IPS DF 19.7 (cell line): ENCODE measurements around the gene EED.
"Not testable (repeated sequence)": the region's sequence is repeated elsewhere in the genome, so short reads cannot be mapped to it uniquely, and the experiment has no call there.

Experiments used
- DNase-seq: peaks from one replicate; pipeline ENCODE4 v3.0.0-alpha.2; 2013; ENCODE audit warnings: low read depth, low spot score

Gene EED

DNA sequence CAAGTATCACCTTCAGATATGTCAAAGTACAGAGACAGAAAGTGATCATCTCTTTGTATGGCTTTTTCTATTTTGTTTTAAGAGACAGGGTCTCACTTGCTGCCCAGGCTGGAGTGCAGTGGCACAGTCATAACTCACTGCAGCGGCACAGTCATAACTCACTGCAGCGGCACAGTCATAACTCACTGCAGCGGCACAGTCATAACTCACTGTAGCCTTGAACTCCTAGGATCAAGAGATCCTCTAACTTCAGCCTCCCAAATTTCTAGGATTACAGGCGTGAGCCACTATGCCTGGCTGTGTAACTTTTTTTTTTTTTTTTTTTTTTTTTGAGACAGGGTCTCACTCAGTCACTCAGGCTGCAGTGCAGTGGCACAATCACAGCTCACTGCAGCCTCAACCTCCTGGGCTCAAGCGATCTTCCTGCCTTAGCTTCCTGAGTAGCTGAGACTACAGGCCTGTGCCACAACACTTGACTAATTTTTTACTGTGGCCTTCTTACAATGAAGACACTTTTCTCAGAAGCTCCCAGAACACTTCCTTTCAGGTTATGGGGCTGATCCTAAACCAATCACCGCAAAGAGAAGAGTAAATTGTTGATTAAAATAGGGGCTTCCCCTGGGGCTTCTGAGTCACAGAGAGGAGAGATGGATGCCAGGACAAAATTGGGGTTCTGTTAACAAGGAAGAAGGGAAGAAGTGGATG lies 48.5 kb downstream of the EED start:
- no peak for DNase-seq

DNA sequence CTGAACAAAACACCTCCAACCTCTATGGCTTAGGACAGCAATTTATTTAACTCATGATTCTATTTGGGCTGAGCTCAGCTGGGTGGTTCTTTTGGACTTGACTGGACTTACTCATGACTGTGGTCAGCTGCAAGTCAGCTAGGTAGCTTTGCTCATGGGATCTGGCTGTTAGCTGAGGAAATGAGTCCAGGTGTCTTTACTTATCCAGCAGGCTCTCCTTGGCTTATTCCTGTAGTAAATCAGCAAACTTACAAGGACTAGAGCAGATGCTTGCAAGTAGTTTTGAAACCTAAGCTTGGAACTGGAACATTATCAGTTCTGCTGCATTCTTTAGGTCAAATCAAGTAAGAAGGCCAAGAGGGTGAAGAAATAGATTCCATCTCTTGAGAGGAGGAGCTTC lies 49.5 kb downstream of the EED start:
- no peak for DNase-seq

DNA sequence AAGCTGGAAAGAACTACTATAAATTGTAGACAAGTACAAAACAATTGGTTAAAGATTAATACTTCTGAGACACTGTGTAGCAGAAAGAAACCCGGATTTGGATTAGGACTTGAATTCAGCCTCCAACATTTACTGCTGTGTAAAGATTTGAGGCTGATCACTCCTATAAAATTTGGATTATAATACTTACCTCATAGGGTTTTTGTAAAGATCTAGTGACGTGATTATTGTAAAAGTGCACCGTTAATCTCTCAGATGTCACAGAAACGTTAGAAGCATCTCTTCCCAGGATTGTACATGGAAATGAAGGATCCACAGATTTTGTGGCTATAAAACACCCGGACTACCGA lies 57.2 kb downstream of the EED start:
- DNase-seq: no peak

DNA sequence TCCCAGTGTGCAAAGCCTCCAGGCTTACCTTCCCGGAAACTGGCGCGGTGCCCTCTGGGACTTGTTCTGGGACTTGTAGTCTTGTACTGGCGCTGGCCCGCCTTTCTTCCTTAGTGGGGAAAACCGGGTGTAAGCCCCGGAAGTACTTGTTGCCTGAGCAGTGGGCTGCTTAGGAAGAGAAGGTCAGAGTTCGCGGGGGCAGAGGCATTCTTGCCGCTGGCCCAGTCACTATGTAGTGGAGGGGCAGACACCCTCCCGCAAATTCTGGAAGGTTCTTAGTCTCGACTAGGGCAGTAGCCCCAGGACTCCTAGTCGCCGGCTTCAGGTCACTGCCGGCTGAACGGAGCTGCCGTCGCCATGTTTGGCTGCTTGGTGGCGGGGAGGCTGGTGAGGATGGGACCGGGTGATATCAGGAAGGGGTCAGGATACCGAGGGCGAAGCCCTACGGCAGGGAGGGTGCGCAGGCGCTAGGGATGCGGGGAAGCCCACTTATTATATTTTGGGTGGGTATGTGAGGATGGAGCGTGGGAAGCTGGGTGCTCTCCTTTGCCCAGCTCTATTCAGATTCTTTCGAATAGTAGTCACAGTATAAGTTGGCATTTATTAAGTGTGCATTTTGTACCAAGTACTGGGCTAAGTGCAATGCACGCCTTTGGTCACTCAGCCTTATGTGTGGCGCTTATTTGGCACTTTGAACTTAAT lies 57.7 kb downstream of the EED start, which contains the start of gene HIKESHI:
HIKESHI (plus strand) TSS at position 149 of the 702 bp plus-strand sequence; CDS start at position 358, 209 bp downstream.
- DNase-seq: peak; percentile 87

DNA sequence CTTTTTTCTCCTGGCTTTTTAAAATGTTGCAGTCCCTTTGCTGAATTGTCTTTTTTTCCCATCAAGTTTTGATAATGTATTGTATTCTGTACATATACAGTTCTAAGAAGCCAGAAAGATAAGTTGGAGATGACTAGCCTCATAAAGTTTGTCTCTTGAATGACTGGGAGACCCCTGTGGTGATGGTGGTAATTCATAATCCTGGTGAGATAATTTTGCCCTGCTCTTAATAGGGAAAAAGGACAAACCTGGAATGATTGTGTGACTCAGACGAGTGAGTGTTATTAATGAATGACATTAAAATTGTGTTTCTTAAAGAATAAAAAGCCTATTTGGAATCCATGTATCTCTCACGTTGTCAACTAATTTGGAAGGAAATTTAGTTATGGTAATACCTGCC lies 58.7 kb downstream of the EED start:
- DNase-seq: no peak

DNA sequence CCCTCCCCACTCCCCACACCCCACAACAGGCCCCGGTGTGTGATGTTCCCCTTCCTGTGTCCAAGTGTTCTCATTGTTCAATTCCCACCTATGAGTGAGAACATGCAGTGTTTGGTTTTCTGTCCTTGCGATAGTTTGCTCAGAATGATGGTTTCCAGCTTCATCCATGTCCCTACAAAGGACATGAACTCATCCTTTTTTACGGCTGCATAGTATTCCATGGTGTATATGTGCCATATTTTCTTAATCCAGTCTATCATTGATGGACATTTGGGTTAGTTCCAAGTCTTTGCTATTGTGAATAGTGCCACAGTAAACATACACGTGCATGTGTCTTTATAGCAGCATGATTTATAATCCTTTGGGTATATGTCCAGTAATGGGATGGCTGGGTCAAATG lies 64.2 kb downstream of the EED start:
- DNase-seq: not testable (repeated sequence)

DNA sequence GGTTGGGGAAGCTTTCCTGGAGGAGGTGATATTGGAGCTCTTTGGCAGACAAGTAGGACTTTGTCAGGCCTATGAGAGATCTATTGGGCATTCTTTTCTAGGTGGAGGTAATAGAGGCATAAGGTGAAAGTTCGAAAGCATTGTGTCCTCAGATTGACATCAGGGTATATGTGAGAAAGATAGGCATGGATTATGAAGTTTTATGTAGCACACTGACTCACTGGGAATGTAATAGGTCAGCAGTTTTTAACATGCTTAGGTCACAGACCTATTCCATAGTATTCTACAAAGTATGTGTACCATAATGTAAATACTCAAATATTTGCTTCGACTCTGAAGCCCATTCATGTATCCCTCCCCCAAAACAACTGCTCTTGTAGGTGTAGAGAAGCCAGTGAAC lies 69.2 kb downstream of the EED start:
- DNase-seq: no peak

DNA sequence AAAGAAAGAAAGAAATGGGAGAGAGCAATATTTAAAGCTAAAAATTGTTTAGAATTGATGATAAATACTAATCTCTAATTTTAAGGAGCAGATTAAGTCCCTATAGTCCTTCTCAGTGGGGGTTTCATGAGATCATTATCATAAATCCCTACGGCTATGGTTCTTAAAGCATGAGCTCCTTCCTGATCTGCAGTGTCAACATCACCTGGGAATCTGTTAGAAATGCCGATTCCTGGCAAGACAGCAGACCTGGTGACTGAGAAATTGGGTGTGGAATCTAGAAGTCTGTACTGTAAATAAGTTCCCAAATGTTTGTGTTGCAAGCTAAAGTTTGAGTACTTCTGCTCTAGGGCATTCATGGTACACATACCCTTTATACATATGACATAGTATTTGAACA lies 70.1 kb downstream of the EED start:
- no peak for DNase-seq
